Peyer's patch (tissue), 4 donors: Measurements from ENCODE around the gene MST1.

Experiments used
- CTCF ChIP-seq, 6 experiments: fragments of 450-650 bp in 4 of 6; fragments of 200-600 bp in 2 of 6; sonication (generic) in 1 of 6; IDR thresholded peaks; one replicate each; pipeline ENCODE4 v1.5.1; 2017 to 2019; ENCODE audit warnings: antibody characterized with exemption in 6 of 6, mild to moderate bottlenecking in 3 of 6, moderate library complexity in 1 of 6
- POLR2A ChIP-seq, 2 donors: fragments of 450-650 bp; IDR thresholded peaks; one replicate each; pipeline ENCODE4 v1.5.1; 2017; ENCODE audit warnings: antibody characterized with exemption in 2 of 2, mild to moderate bottlenecking in 2 of 2, moderate library complexity in 2 of 2

GRCh38 chr3:49706456-49707112, 17.3 kb upstream of the MST1 start:
- TF ChIP-seq CTCF (IDR thresholded peaks at IDR 0.05) (no peak), POLR2A (IDR thresholded peaks at IDR 0.05) (no peak)
